ENCODE results near the gene PRR11. TPM values are rescaled to one million over a fixed set of nuclear protein-coding genes. Genes with fewer than 3 reads are reported as not detected.

PRR11 gene
- total RNA-seq, 4 donors from 2014 or later: 1.3 to 4.8 (median 2.1) TPM

Small RNA genes lying within 50 kb of the gene (small RNA-seq; reads per million reads assigned to genes)
- gene MIR301A: 3.8 reads per million, percentile 67 among the genes with 10 or more reads in this experiment
- gene MIR454: 7.9 reads per million, percentile 87 among the genes with 10 or more reads in this experiment
- gene RNU2-58P: not detected

Other genes with a start within 250 kb of the PRR11 start
- gene TRIM37, start 48.9 kb upstream of the PRR11 start, total RNA-seq: 10 to 100 TPM; 16.3 to 27.6 (median 17.6) TPM
- 10 to 100 TPM; 14.7 to 29.7 (median 18.9) TPM for gene SKA2, start 560 bp upstream of the PRR11 start, total RNA-seq
- 10 to 100 TPM in 2 of 4 donors, 1 to 10 TPM in 2; 7.2 to 11.7 (median 10.2) TPM for gene SMG8, start 54.3 kb downstream of the PRR11 start, total RNA-seq
- 1 to 10 TPM in 3 of 4 donors, under 1 TPM in 1; 0.94 to 4.0 (median 3.3) TPM for gene GDPD1, start 64.8 kb downstream of the PRR11 start, total RNA-seq
- gene YPEL2, start 175.9 kb downstream of the PRR11 start, total RNA-seq: 10 to 100 TPM; 55.2 to 65.4 (median 56.1) TPM

All from subcutaneous adipose tissue (tissue), 4 donors.